Activated B cell treated with CpG ODN at 0.5 μM for 24 hours (primary cell): Measurements from ENCODE around the gene ATF6. TPM values are rescaled to one million over a fixed set of nuclear protein-coding genes. Genes with fewer than 3 reads are reported as not detected.

Source experiments
- ATAC-seq: fragments of 200-7000 bp; cut with Tn5 transposase; one replicate; pipeline ENCODE4 v1.10.0; 2021; ENCODE audit warnings: low read depth, mild to moderate bottlenecking, moderate library complexity
- CTCF ChIA-PET: fragments of 350-600 bp; sonication (Branson Sonifier 250); formaldehyde crosslinking; loops from one replicate; lab custom pipeline; 2021; ENCODE audit warnings: antibody characterized with exemption; lab: Charles Lee
- POLR2A ChIA-PET: fragments of 350-600 bp; sonication (Branson Sonifier 250); formaldehyde crosslinking; loops from one replicate; lab custom pipeline; 2021; ENCODE audit warnings: antibody characterized with exemption; lab: Charles Lee
- DNase-seq: peaks from one replicate; pipeline ENCODE4 v3.0.0; 2022
- H3K27ac Mint-ChIP-seq: one replicate; pipeline ENCODE4 v1.8.0; 2020; ENCODE audit warnings: mixed read lengths
- H3K27me3 Mint-ChIP-seq: one replicate; pipeline ENCODE4 v1.8.0; 2021; ENCODE audit warnings: mixed read lengths
- H3K36me3 Mint-ChIP-seq: one replicate; pipeline ENCODE4 v1.8.0; 2021; ENCODE audit warnings: low read depth, mixed read lengths
- H3K4me1 Mint-ChIP-seq: one replicate; pipeline ENCODE4 v1.8.0; 2021; ENCODE audit warnings: mixed read lengths
- H3K4me3 Mint-ChIP-seq: one replicate; pipeline ENCODE4 v1.8.0; 2020; ENCODE audit warnings: mild to moderate bottlenecking, mixed read lengths
- H3K9me3 Mint-ChIP-seq: one replicate; pipeline ENCODE4 v1.8.0; 2020; ENCODE audit warnings: mixed read lengths
- CTCF ChIP-seq: fragments of 200-600 bp; IDR thresholded peaks from one replicate; pipeline ENCODE4 v1.8.0; 2022; ENCODE audit warnings: antibody characterized with exemption, mild to moderate bottlenecking
- intact Hi-C: fragments of 100-400 bp; cut with micrococcal nuclease; formaldehyde crosslinking; loops from one replicate; pipeline ENCODE4 v1.15.1; 2024
- total RNA-seq: library from RNA; stranded (reverse); gene quantifications from 2 replicates; pipeline ENCODE4 v1.2.3, GENCODE V29; 2022

The ATF6 gene
- total RNA-seq, 1 donor from 2014 or later = 24.6 TPM

- H3K9me3 Mint-ChIP-seq = no peaks in the 10 kb centered on the region
- CTCF ChIA-PET = no interaction called here
- H3K27ac Mint-ChIP-seq = no peak overlapping the region
- intact Hi-C loops = no loop called here
- POLR2A ChIA-PET = no interaction called here
- H3K4me1 Mint-ChIP-seq = peaks cover 40% of the 10 kb centered on the region
- DNase-seq (no peak), ATAC-seq (no peak)
- peaks cover 9% of the 10 kb centered on the region for H3K36me3 Mint-ChIP-seq
- no peak overlapping the region for H3K4me3 Mint-ChIP-seq
- no peak for TF ChIP-seq CTCF
- no peaks in the 10 kb centered on the region for H3K27me3 Mint-ChIP-seq
Observed at GRCh38 chr1:161771161-161771560, 5.0 kb downstream of the ATF6 start.

- CTCF ChIA-PET = no interaction called here
- no peak for ATAC-seq
- H3K27ac Mint-ChIP-seq = no peak overlapping the region
- POLR2A ChIA-PET = no interaction called here
- peaks cover 4% of the 10 kb centered on the region for H3K36me3 Mint-ChIP-seq
- H3K4me3 Mint-ChIP-seq = no peak overlapping the region
- intact Hi-C loops = no loop called here
- no peaks in the 10 kb centered on the region for H3K27me3 Mint-ChIP-seq
- H3K4me1 Mint-ChIP-seq = peaks cover 34% of the 10 kb centered on the region
- H3K9me3 Mint-ChIP-seq = no peaks in the 10 kb centered on the region
- DNase-seq = no peak
- no peak for TF ChIP-seq CTCF
Observed at GRCh38 chr1:161771973-161772372, 5.9 kb downstream of the ATF6 start.

GRCh38 chr1:161772397-161772796 lies 6.3 kb downstream of the ATF6 start:
- no peak overlapping the region for H3K27ac Mint-ChIP-seq
- H3K9me3 Mint-ChIP-seq = no peaks in the 10 kb centered on the region
- ChIA-PET CTCF (no interaction called here), POLR2A (no interaction called here)
- no peak for TF ChIP-seq CTCF
- intact Hi-C loops = no loop called here
- no peaks in the 10 kb centered on the region for H3K27me3 Mint-ChIP-seq
- no peak overlapping the region for H3K4me3 Mint-ChIP-seq
- peaks cover 29% of the 10 kb centered on the region for H3K4me1 Mint-ChIP-seq
- ATAC-seq (no peak), DNase-seq (no peak)
- peaks cover 4% of the 10 kb centered on the region for H3K36me3 Mint-ChIP-seq

GRCh38 chr1:161773791-161774190 lies 7.7 kb downstream of the ATF6 start:
- peaks cover 5% of the 10 kb centered on the region for H3K36me3 Mint-ChIP-seq
- CTCF ChIA-PET = no interaction called here
- H3K27ac Mint-ChIP-seq = no peak overlapping the region
- no peak overlapping the region for H3K4me3 Mint-ChIP-seq
- H3K4me1 Mint-ChIP-seq = peaks cover 19% of the 10 kb centered on the region
- ATAC-seq (no peak), DNase-seq (no peak)
- no peak for TF ChIP-seq CTCF
- no peaks in the 10 kb centered on the region for H3K27me3 Mint-ChIP-seq
- POLR2A ChIA-PET = no interaction called here
- H3K9me3 Mint-ChIP-seq = no peaks in the 10 kb centered on the region
- intact Hi-C loops = no loop called here

- Mint-ChIP-seq H3K27me3 (no peaks in the 10 kb centered on the region), H3K27ac (no peak overlapping the region), H3K36me3 (peaks cover 21% of the 10 kb centered on the region), H3K4me1 (peaks cover 6% of the 10 kb centered on the region), H3K9me3 (no peaks in the 10 kb centered on the region), H3K4me3 (no peak overlapping the region)
- DNase-seq (no peak), ATAC-seq (no peak)
- CTCF ChIA-PET = no interaction called here
- TF ChIP-seq CTCF = no peak
- intact Hi-C loops = no loop called here
- POLR2A ChIA-PET = no interaction called here
Observed at GRCh38 chr1:161777261-161777660, 11.1 kb downstream of the ATF6 start.
